K562 (cell line): ENCODE results near the gene ZNF774. TPM values are rescaled to one million over a fixed set of nuclear protein-coding genes. Genes with fewer than 3 reads are reported as not detected.

Experiments
- ATF7 ChIP-seq: fragments of 450-650 bp; IDR thresholded peaks from 2 replicates; pipeline ENCODE4 v1.7.1; 2014; ENCODE audit warnings: mild to moderate bottlenecking, moderate library complexity
- KDM5B ChIP-seq: fragments of 200-600 bp; sonication (generic); IDR thresholded peaks from 2 replicates; pipeline ENCODE4 v1.6.1; 2012; ENCODE audit warnings: low read depth, mild to moderate bottlenecking, moderate library complexity, low read length, control low read depth, inconsistent platforms; ENCODE audit not compliant: insufficient replicate concordance
- REST ChIP-seq, 2 experiments: fragments of 450-650 bp; formaldehyde crosslinking in 1 of 2; IDR thresholded peaks; 2 replicates each; pipeline versions ENCODE4 v1.4.0 to v1.6.1; 2014 to 2020; ENCODE audit warnings: mild to moderate bottlenecking in 2 of 2, borderline replicate concordance in 1 of 2, low read depth in 1 of 2
- SRSF3 ChIP-seq: fragments of 200-400 bp; formaldehyde crosslinking; IDR thresholded peaks from 2 replicates; pipeline ENCODE4 v1.6.1; 2016; ENCODE audit warnings: mild to moderate bottlenecking, low read length, moderate library complexity; ENCODE audit not compliant: insufficient read depth
- ZBTB8A ChIP-seq: fragments of 450-650 bp; IDR thresholded peaks from 2 replicates; pipeline ENCODE4 v1.6.1; 2018; ENCODE audit warnings: mild to moderate bottlenecking, moderate library complexity; ENCODE audit not compliant: partially characterized antibody
- polyA plus RNA-seq, 8 experiments: library from polyadenylated mRNA; depleted of rRNA in 4 of 8; stranded (reverse) in 5 of 8; unstranded in 3 of 8; fragments of >200 nt; fragmentation: Nextera tagmentation in 2 of 8; fragmentation: Illumina TruSeq in 1 of 8; extraction: Ambion mirVana in 2 of 8; extraction: Trizol in 1 of 8; gene quantifications; 2 replicates each; pipeline versions ENCODE4 v1.2.1 to v1.2.3, GENCODE V29; 2011 to 2014; ENCODE audit warnings: inconsistent platforms in 1 of 8, missing spikeins in 1 of 8
- total RNA-seq, 7 experiments: library from RNA; depleted of rRNA in 6 of 7; stranded (reverse); fragments of >200 nt in 6 of 7; fragmentation: Illumina TruSeq in 2 of 7; extraction: Trizol in 2 of 7; gene quantifications; 2 replicates each; pipeline versions ENCODE4 v1.2.1 to v1.2.3, GENCODE V29; 2011 to 2021; ENCODE audit warnings: low replicate concordance in 1 of 7
- TF ChIP-seq, protein P1 (sequence below): sonication (generic); formaldehyde crosslinking; IDR thresholded peaks from 2 replicates; pipeline ENCODE4 v1.8.0; 2022; ENCODE audit warnings: missing genetic modification reagents, mild to moderate bottlenecking, moderate library complexity, borderline replicate concordance
- TF ChIP-seq, protein P2 (sequence below): fragments of 250-450 bp; sonication (Bioruptor Pico); IDR thresholded peaks from 2 replicates; pipeline ENCODE4 v1.8.0; 2021; ENCODE audit warnings: moderate library complexity, mild to moderate bottlenecking, inconsistent platforms

ZNF774 gene
- total and polyA plus RNA-seq, 9 of the 15 experiments (the other 6 are each of a cell fraction or from before 2014, with no cell fraction given), result 0.32 to 2.0 (median 1.2) TPM

DNA sequence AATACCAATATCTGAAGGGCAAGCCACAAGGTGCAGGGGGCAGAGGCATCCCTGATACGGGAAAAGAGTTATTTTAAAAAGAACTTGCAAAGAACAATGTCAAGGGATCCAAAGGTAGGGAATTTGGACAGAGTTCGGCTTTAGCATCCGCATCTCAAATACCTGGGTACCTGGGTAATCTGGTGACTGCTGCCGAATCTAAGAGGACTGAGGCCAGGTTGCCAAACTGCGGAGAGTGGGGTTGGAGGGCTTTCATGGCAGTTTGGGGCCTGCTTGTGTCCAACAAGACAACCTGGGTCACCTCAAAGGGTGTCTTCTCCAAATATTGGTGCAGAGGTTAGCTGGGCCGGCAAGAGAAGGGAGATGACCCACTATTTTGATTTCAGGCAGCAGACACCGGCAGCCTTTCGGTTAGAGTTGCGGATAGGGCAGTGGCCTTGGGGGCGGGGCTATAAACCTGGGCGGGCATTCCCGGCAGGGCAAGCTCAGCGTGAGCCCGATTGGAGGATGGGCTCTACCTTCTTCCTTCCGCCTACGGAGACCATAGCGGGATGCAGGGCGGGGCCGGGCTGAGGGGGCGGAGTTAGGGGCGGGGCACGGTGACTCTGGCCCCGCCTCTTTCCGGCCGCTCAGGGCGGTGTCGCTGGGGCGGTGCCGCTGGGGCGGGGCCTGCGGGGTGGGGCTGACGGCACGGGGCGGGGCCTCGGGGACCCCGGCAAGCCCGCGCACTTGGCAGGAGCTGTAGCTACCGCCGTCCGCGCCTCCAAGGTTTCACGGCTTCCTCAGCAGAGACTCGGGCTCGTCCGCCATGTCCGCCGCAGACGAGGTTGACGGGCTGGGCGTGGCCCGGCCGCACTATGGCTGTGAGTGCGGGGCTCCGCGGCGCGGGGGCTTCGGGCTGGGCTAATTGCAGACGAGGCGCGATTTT lies 35.7 kb downstream of the ZNF774 start, which contains the start of gene IQGAP1 (continued):
- TF ChIP-seq, protein P1, sequence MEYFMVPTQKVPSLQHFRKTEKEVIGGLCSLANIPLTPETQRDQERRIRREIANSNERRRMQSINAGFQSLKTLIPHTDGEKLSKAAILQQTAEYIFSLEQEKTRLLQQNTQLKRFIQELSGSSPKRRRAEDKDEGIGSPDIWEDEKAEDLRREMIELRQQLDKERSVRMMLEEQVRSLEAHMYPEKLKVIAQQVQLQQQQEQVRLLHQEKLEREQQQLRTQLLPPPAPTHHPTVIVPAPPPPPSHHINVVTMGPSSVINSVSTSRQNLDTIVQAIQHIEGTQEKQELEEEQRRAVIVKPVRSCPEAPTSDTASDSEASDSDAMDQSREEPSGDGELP (CRISPR knock-in tag), result 0 out of 2 replicates have a peak, but pooled peaks have one; percentile 8
- TF ChIP-seq SRSF3 (no peak), ATF7 (no peak), REST (IDR thresholded peaks at IDR 0.05; ENCODE audit: borderline replicate concordance) (no peak), REST (CRISPR knock-in tag; IDR thresholded peaks at IDR 0.05; ENCODE audit: low read depth) (no peak), KDM5B (peak; percentile 80), ZBTB8A (no peak)
- TF ChIP-seq, protein P2, sequence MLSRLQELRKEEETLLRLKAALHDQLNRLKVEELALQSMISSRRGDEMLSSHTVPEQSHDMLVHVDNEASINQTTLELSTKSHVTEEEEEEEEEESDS (CRISPR knock-in tag), result no peak
